GM18870 (cell line): ENCODE data around the gene GPR149.
A peak's percentile ranks its signal among the peaks of the same experiment; 100 is the strongest.
"Not testable (repeated sequence)": the region's sequence is repeated elsewhere in the genome, so short reads cannot be mapped to it uniquely, and the experiment has no call there.

Experiments used
- ATAC-seq: cut with Tn5 transposase; IDR thresholded peaks from one replicate; pipeline ENCODE4 v1.9.1; 2021; ENCODE audit warnings: moderate library complexity; ENCODE audit not compliant: unreplicated experiment

GPR149 gene

GRCh38 chr3:154430014-154430413, at the start of gene GPR149:
Gene GPR149 (minus strand): TSS chr3:154430190. CDS start chr3:154429615, 575 bp downstream.
- ATAC-seq, result no peak

DNA sequence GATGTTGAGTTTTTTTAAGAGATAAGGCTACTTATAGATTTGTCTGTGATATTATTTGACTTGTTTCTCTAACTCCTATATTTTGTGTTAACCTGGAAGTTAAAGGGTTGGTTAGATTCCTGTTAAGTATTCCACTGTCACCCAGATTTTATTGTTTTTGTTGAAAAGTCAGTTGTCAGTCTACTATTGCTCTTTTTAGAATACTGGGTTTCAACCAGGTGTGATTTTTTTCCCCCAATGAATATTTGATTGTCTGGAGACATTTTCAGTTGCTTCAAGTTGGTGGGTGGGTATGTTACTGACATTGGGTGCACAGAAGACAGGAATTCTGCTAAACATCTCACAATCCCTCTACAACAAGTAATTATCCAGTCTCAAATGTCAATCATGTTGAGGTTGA, 43.8 kb upstream of the GPR149 start:
- no peak for ATAC-seq

GRCh38 chr3:154469585-154469984, 39.6 kb upstream of the GPR149 start:
- ATAC-seq, result no peak

GRCh38 chr3:154464440-154465190, 34.6 kb upstream of the GPR149 start:
- no peak for ATAC-seq

- peak; percentile 45 for ATAC-seq
Observed at GRCh38 chr3:154458560-154458959, 28.6 kb upstream of the GPR149 start.

DNA sequence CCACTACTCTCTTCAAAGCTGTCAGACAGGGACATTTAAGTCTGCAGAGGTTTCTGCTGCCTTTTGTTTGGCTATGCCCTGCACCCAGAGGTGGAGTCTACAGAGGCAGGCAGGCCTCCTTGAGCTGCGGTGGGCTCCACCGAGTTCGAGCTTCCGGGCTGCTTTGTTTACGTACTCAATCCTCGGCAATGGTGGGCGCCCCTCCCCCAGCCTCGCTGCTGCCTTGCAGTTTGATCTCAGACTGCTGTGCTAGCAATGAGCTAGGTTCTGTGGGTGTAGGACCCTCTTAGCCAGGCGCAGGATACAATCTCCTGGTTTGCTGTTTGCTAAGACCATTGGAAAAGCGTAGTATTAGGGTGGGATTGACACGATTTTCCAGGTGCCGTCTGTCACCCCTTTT, 9.1 kb upstream of the GPR149 start:
- not testable (repeated sequence) for ATAC-seq

- no peak for ATAC-seq
Observed at GRCh38 chr3:154431043-154431442, 1.1 kb upstream of the GPR149 start.

DNA sequence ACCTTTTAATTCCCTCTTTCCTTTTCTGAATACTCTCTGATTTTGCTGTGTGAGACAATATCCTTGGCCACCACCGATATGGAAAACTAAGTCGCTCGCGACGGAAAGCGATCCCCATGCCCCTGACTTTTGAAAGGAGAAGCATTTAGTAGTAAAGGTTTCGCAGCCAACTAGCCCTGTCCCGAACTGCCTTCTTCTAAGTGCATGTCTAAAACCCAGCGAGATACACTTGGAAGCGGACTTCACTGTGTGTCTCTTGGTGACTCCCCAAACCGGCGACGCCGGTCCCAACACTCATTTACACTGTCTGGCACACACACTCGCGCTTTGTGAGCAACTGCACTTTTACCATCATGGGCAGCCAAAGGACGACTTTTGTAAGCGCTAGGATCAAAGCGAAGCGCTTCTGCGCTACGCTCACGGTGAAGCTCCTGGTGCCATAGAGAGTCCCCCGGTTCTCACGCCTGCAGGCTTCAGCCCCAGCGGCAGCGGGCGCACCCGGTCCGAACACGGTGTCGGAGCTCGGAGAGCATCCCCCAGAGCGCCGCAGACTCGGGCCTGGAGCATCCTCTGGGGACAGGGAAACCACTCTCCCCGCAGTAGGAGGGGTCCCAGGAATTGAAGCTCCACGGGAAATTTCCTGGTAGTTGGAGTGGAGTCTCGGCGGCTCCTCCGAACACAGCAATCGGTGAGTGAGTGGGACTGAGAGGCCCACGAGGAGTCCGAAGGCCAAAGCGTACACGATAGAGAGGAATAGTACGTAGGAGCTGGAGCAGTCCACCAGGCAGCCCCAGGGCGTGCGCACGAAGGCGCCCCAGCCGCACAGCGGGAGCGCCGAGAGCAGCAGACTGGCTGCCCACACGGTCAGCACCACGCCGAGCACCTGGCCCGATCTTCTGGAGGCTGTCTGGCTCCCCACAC, 1.4 kb downstream of the GPR149 start:
- ATAC-seq, result no peak

DNA sequence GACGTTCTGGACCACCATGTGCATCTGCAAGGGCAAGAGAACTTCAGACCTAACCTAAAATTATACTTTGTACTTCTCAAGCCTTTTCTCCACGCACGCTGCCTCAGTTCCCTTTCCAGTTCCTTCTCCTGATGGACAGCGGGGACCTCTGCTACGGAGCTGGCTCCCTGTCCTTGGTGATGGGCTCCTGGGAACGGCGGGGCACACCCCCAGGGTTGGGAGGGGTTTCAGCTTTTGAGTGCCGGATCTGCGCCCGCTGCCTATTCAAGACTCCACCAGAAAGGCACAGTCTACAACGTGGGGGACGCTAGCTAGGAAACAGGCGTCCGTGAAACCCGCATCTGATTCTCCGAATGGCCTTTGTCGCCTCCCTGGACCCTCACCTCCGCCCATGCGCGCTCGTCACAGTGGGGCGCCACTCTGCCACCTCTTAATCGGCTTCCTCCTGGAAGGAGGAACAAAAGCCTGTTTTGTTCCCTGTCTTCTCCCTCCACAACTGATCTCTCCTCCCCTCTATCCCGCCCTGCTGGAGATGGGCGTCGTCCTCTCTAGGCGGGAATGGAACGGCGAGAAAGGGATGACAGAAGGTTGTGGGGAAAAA, 2.2 kb downstream of the GPR149 start:
- ATAC-seq, result no peak

- no peak for ATAC-seq
Observed at GRCh38 chr3:154422694-154423093, 7.3 kb downstream of the GPR149 start.

- ATAC-seq, result no peak
Observed at GRCh38 chr3:154421083-154421482, 8.9 kb downstream of the GPR149 start.

- peak; percentile 98 for ATAC-seq
Observed at GRCh38 chr3:154398084-154398967, 31.7 kb downstream of the GPR149 start.

DNA sequence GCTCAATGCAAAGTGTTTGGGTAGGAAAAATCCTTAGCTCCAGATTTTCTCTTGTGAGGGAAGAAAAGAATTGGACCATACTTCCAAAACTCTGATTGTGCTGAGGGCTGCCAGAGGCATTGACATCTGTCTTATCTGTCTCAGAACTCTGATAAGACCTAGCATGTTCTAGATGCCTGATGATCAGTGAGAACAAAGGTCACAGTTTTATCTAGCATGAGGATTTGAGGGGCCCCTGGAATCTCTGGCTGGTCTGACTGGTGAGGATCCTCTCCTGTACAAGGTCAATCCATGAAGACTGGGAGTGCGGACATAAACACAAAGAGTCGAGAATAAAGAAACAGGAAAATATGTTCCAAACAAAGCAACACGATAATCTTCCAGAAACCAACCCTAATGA, 40.1 kb downstream of the GPR149 start:
- ATAC-seq, result no peak

DNA sequence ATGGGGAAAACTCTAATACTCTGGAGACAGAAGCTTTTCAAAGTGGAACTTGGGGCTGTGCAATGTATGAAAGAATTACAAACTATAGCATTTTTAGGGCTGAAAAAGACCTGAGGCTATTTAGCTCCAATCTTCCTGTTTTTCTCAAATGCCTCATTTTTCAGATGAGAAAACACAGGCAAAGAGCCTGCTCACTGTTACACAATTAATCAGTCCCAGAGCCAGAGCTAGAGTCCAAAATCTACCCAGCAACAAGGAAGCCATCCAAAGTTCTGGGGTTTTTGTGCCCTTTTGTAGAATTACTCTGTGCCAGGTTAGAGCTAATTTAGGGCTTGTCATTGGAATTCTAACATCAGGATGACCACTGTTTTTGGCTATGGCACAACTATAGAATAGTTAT, 45.5 kb downstream of the GPR149 start:
- no peak for ATAC-seq

- no peak for ATAC-seq
Observed at GRCh38 chr3:154378311-154378710, 51.7 kb downstream of the GPR149 start.

GRCh38 chr3:154367221-154367620, 62.8 kb downstream of the GPR149 start:
- no peak for ATAC-seq

- no peak for ATAC-seq
Observed at GRCh38 chr3:154364849-154365248, 65.1 kb downstream of the GPR149 start.

GRCh38 chr3:154361099-154361498, 68.9 kb downstream of the GPR149 start:
- no peak for ATAC-seq

- ATAC-seq, result no peak
Observed at GRCh38 chr3:154356009-154356408, 74.0 kb downstream of the GPR149 start.

- ATAC-seq, result no peak
Observed at GRCh38 chr3:154349223-154349622, 80.8 kb downstream of the GPR149 start.
